Stimulated activated CD4-positive, alpha-beta T cell treated with anti-CD3 and anti-CD28 coated beads, Interleukin-4, amount 100 ng/mL, for 4 hours (primary cell): ENCODE results near the gene DYNC1I1.
A peak's percentile ranks its signal among the peaks of the same experiment; 100 is the strongest.

Experiments
- DNase-seq, 2 experiments: peaks; one replicate each; pipeline ENCODE4 v3.0.0-alpha.2; 2020

Gene DYNC1I1

GRCh38 chr7:96033009-96033598 is 260.8 kb downstream of the DYNC1I1 start:
- no peak for DNase-seq

GRCh38 chr7:96034940-96035727 is 262.8 kb downstream of the DYNC1I1 start:
- no peak for DNase-seq

DNA sequence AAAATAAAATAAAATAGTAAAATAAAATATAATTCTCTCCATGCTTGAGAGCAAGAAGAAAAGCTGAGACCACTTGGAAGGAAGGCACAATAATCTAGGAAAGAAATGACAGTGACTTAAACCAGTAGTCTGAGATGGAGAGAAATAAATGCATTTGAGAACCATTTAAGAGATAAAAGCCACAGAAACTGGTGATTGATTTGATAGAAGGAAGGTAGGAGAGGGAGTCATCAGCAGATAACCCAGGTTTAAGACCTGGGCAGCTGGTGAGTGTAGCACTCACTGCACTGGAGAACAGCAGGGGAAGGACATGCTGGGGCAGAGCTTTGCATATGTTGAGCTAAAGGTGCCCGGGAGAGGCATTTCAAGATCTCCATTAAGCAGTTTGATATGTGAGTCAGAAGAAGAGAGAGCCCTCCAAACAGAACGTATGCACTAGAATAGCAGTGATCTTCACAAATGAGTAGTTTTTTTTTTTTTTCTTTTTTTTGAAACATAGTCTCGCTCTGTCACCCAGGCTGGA is 268.0 kb downstream of the DYNC1I1 start:
- no peak for DNase-seq

GRCh38 chr7:96041171-96041570 is 268.8 kb downstream of the DYNC1I1 start:
- no peak for DNase-seq

- no peak for DNase-seq
Measured at GRCh38 chr7:96045181-96045580, 272.8 kb downstream of the DYNC1I1 start.

DNA sequence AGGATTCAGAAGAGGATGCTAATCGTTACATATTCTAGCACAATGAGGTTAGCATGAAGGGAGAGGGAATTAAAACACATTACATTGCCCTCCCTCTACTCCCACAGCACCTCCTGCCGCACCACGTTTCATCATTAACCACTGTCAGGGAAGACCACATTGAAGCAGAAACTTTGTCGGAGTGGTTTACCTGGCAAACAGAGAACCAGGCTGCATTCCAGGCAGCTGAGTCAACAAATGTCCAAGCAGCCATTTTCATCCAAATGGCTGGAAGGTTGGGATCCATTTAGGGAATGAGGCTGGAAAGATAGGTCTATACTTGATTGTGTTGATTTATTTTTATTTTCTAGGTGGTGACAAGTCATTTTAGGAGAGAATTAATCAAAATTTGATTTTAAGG is 273.6 kb downstream of the DYNC1I1 start:
- DNase-seq = no peak

DNA sequence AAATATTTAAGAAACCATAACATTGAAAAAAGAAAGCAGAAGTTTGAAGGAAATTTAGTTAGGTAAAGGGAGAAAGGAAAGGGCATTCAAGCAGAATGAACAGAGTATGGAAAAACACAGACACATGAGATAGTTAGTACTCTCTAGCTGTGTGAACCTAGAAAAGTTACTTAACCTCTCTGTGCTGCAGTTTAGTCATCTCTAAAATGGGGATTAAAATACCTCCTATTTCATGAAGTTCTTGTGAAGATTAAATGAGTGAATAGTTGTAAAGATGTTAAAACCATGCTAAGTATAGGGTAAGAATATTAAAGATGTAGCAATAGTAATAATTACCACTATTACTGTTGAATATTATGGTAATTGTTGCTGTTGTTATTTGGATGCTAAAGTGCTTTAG is 279.9 kb downstream of the DYNC1I1 start:
- DNase-seq = no peak

GRCh38 chr7:96052860-96053470 is 280.6 kb downstream of the DYNC1I1 start:
- DNase-seq = no peak

DNA sequence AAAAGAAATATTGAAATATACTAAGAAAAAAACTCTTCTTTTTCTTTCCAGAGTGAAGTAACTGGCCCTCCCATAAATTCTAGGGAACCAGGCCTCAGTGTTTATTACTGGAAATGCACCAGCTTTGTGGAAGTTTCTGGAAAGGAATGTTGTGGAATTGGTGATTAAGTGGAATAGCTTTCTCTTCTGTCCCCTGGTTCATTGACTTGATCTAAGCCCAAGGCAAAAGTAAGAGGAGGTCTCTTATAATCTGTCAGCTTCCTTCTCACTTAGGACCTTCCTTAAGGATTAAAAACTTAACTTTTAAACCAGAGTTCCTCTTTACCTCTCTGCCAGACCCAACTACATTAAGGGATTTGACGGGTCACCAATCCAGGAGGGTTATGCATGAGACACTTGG is 283.4 kb downstream of the DYNC1I1 start:
- no peak for DNase-seq

DNA sequence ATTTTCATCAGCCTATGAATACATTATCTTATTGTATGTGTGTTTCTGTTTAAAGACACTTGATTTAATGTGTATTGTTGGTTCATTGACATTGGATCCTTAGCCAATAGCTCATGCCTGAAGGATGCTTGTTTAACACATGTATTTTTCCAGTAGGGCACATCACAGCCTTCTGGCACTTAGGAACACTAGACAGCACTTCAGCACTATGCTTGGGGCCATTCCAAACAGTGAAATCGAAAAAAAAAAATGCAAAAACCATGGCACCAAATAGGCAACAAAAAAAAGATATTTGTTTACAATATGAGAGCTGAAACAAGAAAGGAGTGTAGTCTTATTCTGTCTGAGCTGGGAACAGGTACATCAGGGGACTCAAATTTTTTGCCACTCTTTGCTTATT is 286.7 kb downstream of the DYNC1I1 start:
- DNase-seq = no peak

- no peak for DNase-seq
Measured at GRCh38 chr7:96061009-96061408, 288.7 kb downstream of the DYNC1I1 start.

DNA sequence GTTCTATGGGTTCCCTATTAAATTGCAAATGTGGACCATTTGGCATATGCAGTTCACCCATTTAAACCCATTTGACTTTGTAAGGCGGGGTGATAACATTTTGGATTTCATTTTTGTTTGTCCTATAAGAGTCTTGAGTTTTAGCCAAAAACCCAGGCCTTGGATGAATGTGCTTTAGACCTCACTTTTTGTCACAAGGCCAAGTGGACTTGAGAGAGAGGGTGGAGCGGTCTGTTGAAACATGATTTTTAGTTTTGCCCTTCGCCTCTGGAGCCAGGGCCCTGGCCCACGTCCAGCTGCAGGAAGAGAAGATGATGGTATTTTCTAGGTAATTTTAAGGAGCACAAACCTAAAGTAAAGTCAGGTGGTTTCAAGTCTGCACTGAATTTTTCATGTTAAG is 289.5 kb downstream of the DYNC1I1 start:
- no peak for DNase-seq

GRCh38 chr7:96067321-96067720 is 295.0 kb downstream of the DYNC1I1 start:
- DNase-seq = no peak

GRCh38 chr7:96069401-96069800 is 297.0 kb downstream of the DYNC1I1 start:
- DNase-seq = no peak

GRCh38 chr7:96074871-96075270 is 302.5 kb downstream of the DYNC1I1 start:
- no peak for DNase-seq

GRCh38 chr7:96075510-96076349 is 303.4 kb downstream of the DYNC1I1 start:
- DNase-seq = peak; percentile 21 to 46

GRCh38 chr7:96076350-96076707 is 304.0 kb downstream of the DYNC1I1 start:
- DNase-seq = no peak

GRCh38 chr7:96080027-96080426 is 307.7 kb downstream of the DYNC1I1 start:
- no peak for DNase-seq

DNA sequence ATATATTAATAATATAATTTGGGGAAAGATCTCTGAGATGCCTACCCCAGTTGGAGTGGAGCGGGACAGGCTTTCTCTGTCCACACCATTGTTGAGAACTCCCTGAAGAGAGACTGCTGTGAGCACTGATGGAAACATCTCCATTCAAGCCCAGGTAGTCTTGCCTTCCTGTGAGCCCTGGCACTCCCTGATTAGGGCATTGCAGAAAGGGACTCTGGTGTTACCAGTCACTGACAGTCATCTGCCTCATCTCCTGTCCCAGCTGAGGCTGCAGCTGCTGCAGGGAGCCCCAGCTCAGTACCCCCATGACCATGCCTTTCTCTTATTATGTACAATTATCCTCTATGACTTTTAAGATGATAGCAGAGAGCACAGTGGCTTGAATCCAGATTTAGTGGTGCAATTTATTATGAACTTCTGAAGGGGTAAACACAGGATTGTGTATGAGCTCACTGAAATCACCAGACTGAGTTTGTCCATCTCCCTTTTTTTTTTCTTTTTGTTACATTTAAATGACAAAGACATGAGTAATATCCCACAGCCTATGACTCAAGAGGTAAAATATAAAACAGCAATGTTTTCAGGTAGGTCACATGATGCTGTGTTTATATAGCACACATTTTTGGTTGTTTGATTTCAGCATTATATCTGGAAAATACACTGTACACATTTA is 312.7 kb downstream of the DYNC1I1 start:
- DNase-seq = no peak

DNA sequence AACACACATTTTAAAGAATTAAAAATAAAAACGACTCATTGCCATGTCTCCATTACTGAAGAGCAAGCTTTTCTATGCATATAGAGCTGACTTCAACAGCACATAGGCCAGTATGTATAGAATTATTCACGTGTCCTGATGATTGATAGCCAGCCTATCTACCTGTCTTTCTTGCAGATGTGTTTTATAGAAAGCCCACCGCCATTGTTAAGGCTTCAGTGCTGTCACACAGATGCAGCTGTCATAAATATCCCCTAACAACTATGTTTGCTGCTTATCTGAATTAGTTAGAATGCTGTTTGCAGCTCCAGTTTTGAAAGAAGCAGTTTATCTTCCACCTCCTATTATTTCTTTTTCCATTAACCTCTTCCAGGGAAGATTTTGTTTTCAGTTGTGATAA is 313.6 kb downstream of the DYNC1I1 start:
- DNase-seq = no peak

- no peak for DNase-seq
Measured at GRCh38 chr7:96088579-96088978, 316.2 kb downstream of the DYNC1I1 start.

DNA sequence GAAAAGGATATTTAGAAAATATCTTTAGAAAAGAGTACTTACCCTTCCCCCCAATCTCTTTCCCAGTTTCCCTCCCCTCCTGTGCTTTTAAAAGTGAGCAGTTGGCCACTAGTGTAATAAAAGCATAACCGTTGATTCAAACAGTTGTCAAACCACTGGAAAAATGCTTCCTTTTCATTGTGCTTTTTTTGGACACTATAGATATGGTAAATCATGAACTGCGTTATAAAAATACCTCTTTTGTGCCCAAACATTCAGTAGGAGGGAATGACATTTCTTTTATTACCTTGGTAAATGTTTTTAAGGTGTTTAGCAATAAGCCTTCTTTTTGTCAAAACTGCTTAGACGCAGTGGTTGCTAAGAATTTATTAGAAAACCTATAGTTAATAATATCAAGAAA is 317.2 kb downstream of the DYNC1I1 start:
- no peak for DNase-seq

DNA sequence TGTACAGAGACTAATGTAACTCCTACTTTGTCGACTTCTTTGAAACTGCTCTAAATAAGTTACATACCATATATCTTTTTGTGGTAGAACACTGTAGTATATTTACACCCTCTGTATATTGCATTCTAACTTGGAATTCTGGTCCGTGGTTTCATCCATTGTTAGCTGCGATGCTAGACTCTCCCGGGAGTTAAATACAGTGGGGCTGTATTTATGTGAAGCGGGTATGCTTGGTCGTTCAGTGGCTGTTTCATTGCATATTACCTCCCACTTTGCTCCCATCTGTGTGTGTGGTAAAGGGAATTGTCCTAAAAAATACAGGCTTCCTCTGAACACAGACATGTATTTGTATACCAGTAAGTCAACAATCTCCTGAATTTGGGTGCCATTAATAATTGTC is 318.4 kb downstream of the DYNC1I1 start:
- DNase-seq = no peak
